GM12873 (cell line): ENCODE results near the gene GTF3A.

ENCODE experiments used
- CTCF ChIP-seq: IDR thresholded peaks from 2 replicates; pipeline ENCODE4 v1.5.1; 2012; ENCODE audit warnings: low read depth, mild to moderate bottlenecking, moderate library complexity, low read length, control low read depth; ENCODE audit not compliant: insufficient read depth; ENCODE audit errors: missing control alignments

Gene GTF3A

GRCh38 chr13:27437126-27437525 lies 12.7 kb downstream of the GTF3A start:
- no peak for TF ChIP-seq CTCF

GRCh38 chr13:27440408-27440807 lies 16.0 kb downstream of the GTF3A start:
- no peak for TF ChIP-seq CTCF

GRCh38 chr13:27442071-27442647 lies 17.7 kb downstream of the GTF3A start:
- TF ChIP-seq CTCF, result no peak

DNA sequence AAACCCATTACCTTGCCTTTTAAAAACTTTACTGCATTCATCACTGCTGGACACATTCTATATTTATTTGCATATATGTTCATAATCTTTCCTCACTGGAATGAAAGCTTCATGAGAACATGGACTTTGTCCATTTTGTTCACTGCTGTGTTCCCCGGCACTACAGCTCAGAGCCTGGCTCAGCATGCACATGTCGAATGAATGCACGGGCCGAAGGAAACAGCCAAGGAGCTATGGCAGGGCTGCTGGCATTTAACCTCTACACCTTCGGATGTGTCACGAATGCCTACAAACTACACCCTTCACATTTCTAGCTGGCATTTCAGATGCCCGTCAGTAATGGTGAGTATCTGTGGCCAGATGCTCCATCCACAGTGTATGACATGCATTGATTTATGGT lies 18.4 kb downstream of the GTF3A start:
- TF ChIP-seq CTCF, result no peak

- no peak for TF ChIP-seq CTCF
Observed at GRCh38 chr13:27446986-27447583, 22.7 kb downstream of the GTF3A start.

GRCh38 chr13:27448308-27448707 lies 23.9 kb downstream of the GTF3A start:
- TF ChIP-seq CTCF, result no peak

DNA sequence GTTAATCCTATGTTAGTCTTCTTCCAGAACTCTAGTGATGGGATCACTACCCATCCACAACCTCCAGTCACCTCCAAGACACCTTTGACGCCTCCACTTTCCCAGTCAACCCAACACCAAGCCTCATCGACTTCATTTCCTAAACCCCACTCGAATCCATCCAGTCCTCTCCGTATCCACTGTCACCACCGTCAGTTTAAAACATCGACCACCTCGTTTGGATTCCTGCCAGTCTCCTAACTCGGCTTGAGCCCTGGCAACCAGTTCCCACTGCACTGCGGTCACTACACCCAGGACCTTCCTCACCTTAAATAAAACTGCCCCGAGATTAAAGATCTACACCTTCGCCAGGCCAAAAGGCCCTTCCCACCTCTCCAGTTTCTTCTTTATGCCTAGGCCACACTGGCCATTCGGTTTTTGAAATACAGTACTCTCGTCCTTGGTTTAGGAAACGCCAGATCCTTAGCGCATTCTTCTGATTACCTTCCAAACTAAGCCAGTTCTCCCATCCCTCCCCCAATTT lies 24.7 kb downstream of the GTF3A start:
- no peak for TF ChIP-seq CTCF
